Head of caudate nucleus (tissue), 42 donors: ENCODE results near the gene RGS5.

Experiments used
- DNase-seq, 42 donors: peaks; one replicate each; pipeline versions ENCODE4 v3.0.0 to v3.0.0-alpha.2; 2020 to 2021; ENCODE audit warnings: mixed read lengths in 7 of 42
- intact Hi-C: fragments of 100-400 bp; cut with DNase I; formaldehyde crosslinking; loops from one replicate; pipeline ENCODE4 v1.15.0; 2022

RGS5 gene

DNA sequence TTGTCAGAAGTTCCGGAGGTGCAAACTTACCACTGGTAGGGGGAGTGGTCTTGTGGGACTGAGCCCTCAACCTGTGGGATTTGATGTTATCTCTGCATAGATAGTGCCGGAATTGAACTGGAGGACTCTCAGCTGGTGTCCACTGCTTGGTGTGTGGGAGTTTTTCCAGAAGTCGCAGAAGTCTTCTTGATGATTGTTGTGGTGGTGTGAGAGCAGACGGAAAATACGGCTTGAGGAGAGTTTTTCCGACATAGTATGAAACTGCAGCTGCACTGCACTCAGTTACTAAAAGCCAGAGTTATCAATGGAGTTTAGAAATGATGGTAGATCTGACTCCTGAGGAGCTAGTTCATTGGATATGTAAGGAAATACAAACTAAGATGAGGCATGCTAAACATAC, 14.9 kb downstream of the RGS5 start:
- DNase-seq, result no peak
- intact Hi-C loops, result no loop called here

- intact Hi-C loops, result no loop called here
- DNase-seq, result no peak
These were observed 15.9 kb downstream of the RGS5 start for GRCh38 chr1:163186862-163187261.

- no peak for DNase-seq
- intact Hi-C loops, result no loop called here
These were observed 20.3 kb downstream of the RGS5 start for GRCh38 chr1:163182330-163182949.

DNA sequence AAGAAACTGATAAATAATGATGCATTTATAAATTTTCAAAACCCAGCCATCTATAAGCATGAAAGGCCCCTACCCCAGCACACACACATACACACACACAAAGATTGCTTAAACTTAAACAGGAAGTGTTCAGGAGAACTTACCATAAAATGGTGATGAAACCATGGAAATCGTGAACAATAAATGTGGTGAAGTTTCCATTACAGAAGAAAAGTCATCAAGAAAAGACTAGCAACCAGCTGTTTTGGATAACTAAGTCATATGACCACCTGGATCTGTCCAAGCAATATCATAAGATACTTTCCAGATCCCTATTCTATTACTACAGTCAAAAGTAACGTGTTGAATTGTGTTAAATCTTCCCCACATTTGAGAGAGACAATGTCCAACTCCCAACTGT, 24.1 kb downstream of the RGS5 start:
- DNase-seq, result no peak
- intact Hi-C loops, result loop anchor here (10.0 kb wide), 1 partner anchor 324 kb away; no protein-coding TSS in a partner anchor

DNA sequence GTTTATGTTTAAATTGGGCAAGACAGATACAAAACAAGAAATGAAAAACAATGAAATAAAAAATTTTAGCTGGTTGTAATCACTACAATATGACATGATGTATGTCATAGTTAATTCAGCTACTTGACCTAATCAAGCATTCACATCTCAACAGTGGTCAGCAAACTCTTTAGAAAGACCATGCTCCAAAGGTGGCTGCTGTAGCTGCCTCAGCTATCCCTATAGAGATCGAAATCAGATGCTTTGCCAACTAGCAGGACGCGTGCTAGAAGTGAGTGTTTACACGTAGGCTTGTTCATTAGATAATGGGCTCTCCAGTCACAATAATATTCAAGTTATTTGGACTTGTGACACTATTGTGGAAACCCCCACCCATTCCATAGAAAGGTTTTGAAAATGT, 25.9 kb downstream of the RGS5 start:
- intact Hi-C loops, result loop anchor here (10.0 kb wide), 1 partner anchor 322 kb away; no protein-coding TSS in a partner anchor

DNA sequence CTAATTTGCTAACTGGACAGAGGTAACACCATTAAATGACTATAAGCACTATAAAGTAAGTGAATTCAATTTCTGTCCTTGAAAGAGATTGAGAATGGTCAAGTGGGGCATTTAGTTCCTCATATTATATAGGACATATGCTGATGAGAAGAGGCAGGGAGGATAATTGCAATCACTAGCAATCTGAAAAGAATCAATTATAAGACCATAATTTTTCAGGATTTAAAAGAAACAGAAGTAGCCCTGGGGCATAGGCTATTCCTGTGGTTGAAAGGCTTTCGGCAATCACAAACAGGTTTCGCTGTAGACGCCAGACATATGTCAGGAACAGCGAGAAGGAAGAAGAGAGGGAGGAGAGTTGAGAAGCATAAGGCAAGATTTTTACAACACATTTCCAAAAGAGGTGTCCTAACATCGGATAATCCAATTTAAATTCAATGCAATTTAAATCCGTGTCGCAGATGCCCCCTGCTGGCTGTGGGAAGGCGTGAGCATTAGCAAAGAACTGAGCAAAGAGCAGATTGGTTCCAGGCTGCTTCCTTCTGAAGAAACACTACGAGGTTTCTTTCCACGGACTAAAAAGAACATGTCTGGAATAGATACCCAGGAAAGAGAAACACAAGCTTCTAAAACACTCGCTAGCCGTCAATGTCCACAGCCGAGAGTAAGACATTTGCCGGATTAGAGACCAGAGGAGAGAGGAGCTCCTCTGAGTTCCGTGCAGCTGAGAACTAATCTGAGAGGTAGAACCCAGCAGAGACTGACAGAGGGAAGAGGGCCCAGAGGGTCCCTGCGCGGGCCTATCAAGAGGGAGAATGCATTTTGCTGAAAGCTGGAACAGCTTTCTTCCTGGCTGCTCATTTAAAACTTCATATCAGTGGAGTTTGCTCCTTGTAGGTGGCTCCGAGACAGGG, 27.9 kb downstream of the RGS5 start:
- intact Hi-C loops, result loop anchor here (10.0 kb wide), 1 partner anchor 320 kb away; no protein-coding TSS in a partner anchor
- DNase-seq, result peak; percentile 50 to 85 (median 72)

More for the DNA sequence above, 25.9 kb downstream of the RGS5 start:
- DNase-seq, result no peak

GRCh38 chr1:163173121-163173520, 29.6 kb downstream of the RGS5 start:
- intact Hi-C loops, result loop anchor here (10.0 kb wide), 1 partner anchor 318 kb away; no protein-coding TSS in a partner anchor
- no peak for DNase-seq

DNA sequence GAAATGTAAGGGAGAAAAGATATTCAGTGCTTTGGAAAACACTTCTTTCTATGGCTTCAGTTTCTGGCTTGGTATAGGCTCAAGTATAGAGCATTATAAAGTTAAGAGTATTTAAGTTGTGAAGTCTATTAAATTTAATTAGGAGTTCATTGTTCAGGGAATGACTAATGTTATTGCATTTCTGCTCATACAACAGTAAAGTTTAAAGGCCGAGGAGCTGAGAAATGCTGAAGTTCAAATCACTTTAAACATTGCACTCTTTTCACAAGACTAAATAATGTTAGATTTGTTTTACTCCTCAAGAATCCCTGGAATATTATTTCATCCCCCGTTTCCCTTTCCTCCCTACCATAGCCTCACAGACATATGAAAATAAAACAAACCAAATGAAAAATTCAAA, 30.1 kb downstream of the RGS5 start:
- intact Hi-C loops, result loop anchor here (10.0 kb wide), 1 partner anchor 318 kb away; no protein-coding TSS in a partner anchor
- DNase-seq, result no peak

- no peak for DNase-seq
- intact Hi-C loops, result loop anchor here (10.0 kb wide), 1 partner anchor 317 kb away; no protein-coding TSS in a partner anchor
These were observed 30.9 kb downstream of the RGS5 start for GRCh38 chr1:163171826-163172225.

DNA sequence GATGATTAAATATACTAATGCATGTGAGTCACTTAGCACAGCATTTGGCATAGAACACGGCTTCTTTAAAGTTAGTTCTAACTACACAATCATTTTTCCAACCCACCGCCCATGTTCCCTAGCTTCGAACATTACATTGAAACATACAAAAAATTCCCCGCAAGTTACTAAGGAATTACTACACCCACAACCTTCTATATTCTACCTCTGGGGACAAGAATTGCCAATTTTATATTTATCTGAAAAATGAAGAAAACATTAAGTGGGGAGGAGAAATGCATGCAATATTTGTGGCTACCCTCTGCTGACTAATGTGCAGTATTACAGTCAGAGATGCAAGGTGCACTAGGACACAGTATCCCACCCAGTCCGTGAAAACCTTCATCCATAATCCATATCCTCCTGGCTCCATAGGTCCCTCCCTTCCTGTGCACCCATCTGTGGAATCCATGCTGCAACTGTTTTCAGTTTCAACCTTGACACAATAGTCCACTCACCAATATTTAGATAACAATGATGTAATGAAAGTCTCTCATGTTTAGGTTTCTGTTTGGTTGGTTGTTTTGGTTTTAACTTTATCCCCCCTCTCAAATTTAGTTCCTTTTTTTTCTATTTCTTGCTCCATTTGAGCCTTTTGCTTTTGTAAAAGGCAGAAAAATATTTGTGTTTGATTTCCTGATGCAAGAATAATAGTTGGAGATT, 31.6 kb downstream of the RGS5 start:
- intact Hi-C loops, result loop anchor here (10.0 kb wide), 1 partner anchor 316 kb away; no protein-coding TSS in a partner anchor
- no peak for DNase-seq

DNA sequence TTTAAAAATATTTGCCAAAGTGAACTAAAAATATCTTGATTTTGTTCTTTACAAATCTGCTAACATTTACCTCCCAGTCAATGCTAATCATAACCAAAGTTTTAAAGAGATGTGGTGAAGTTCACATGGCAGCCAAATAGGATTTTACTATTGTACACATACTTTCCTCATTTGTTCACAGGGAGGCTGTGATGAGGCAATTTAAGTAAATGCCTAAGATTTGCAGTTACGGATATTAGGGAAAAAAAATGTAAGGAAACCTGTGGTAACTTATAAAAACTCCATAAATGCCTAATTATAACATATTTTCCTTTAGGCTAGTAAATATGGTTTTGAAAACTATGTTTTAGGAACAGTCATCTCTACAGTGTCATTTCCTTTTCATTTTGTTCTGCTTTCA, 32.4 kb downstream of the RGS5 start:
- intact Hi-C loops, result loop anchor here (10.0 kb wide), 1 partner anchor 316 kb away; no protein-coding TSS in a partner anchor

DNA sequence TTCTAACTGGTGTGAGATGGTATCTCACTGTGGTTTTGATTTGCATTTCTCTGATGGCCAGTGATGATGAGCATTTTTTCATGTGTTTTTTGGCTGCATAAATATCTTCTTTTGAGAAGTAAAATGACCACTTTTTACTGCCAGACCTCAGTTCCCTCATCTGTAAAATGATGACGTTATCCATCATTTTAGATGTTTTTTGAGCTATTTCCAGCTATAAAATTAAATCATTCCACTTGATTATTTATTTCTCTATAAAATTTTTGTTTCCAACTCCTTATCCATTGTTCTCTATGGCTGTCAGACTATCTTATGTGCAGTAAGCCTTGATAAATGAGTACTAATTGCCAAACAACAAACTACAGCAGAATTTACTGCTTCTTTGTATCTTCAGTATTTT, 33.2 kb downstream of the RGS5 start:
- no peak for DNase-seq
- intact Hi-C loops, result no loop called here

More for the DNA sequence above, 32.4 kb downstream of the RGS5 start:
- no peak for DNase-seq

- intact Hi-C loops, result no loop called here
- DNase-seq, result peak in 2 of 42 donors; percentile 9 to 44
These were observed 34.7 kb downstream of the RGS5 start for GRCh38 chr1:163168053-163168452.

DNA sequence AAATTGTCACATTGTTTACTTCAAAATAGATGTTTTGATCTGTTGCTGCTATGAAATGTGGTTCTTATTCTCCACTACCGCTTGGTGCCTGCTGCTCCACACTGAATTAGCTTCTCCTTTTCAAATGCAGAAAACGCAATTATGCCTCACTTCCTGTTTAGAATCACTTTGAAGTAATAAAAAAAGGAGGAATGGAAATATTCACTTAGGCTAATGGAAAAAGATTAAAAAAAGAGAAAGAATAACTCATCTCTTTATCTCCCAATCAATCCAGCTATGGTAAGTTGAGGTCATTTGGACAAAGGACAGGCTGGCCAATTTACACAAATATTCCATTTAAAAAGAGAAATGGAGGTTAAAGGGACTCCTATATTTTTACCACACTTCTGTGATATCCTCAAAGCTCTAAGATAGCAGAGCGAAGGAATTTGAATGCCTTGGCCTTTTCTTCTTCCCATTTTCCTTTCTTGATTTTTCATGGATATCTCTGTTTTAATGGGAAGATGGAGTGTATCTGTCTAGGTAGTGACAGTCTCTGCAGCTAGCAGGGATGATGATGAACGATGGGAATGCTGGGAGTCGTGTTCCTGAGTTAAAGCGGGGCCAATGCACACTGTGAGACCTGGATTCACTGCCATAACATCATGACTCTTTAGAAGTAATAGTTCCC, 35.7 kb downstream of the RGS5 start:
- no peak for DNase-seq

DNA sequence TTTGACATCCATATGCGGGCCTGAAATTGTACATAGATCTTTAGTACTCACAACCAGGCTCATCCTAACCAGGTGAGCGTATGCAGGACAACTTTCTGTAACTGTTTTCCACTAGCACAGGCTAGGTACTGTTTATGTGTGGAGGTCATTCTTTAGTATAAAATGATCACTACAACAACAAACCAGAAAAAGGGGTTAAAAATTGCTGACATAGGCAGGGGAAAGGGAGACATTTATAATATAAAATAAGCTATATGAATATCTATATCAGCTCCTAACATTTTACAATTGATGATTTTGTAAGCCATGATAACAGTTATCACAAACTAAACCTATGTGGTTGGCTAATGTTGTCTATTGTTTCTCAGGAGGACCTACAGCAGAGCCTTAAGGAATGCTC, 37.6 kb downstream of the RGS5 start:
- intact Hi-C loops, result no loop called here

More for the DNA sequence above, 35.7 kb downstream of the RGS5 start:
- intact Hi-C loops, result no loop called here

GRCh38 chr1:163163881-163164582, 38.7 kb downstream of the RGS5 start:
- DNase-seq, result no peak
- intact Hi-C loops, result no loop called here

More for the DNA sequence above, 37.6 kb downstream of the RGS5 start:
- no peak for DNase-seq

DNA sequence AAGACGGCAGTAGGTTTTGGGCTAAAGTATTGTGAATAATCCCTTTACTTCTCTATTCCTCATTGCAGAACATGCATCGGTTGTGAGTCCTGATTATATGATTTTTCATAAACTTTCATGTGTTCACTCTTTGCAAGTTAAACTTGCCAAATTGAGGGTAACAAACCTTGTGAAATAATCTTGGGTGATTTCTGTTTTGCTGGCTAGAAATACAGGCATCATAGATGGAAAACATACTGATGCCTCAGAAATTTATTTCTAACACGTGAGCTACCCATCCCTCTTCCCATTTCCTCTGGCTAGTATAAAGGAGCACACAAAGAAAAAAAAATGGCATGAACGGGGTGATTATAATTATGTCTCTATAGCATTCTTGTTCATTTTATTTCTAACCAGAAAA, 39.6 kb downstream of the RGS5 start:
- no peak for DNase-seq
- intact Hi-C loops, result no loop called here

GRCh38 chr1:163162381-163162914, 40.3 kb downstream of the RGS5 start:
- DNase-seq, result no peak
- intact Hi-C loops, result no loop called here
